Measurements from ENCODE around the gene KCNS3. TPM values are rescaled to one million over a fixed set of nuclear protein-coding genes. Genes with fewer than 3 reads are reported as not detected.

The KCNS3 gene
- total and polyA plus RNA-seq, 2 of the 13 experiments (the other 11 are each of a cell fraction or from before 2014, with no cell fraction given) = not detected

- TF ChIP-seq CERS6 (CRISPR knock-in tag; IDR thresholded peaks at IDR 0.05) = no peak
- no peak for TF ChIP-seq ZFAT (CRISPR knock-in tag; conservative IDR thresholded peaks at IDR 0.05)
- no peak for TF ChIP-seq NRL (CRISPR knock-in tag; IDR thresholded peaks at IDR 0.05; ENCODE audit: borderline replicate concordance)
- no peak for TF ChIP-seq GRHL1 (CRISPR knock-in tag; conservative IDR thresholded peaks at IDR 0.05)
- TF ChIP-seq ATF3 (CRISPR knock-in tag; IDR thresholded peaks at IDR 0.05) = no peak
- TF ChIP-seq BORCS8-MEF2B (CRISPR knock-in tag; IDR thresholded peaks at IDR 0.05) = 0 out of 2 replicates have a peak, but pooled peaks have one; percentile 28
- TF ChIP-seq ZSCAN21 (CRISPR knock-in tag; IDR thresholded peaks at IDR 0.05; ENCODE audit: borderline replicate concordance) = no peak
- 0 out of 2 replicates have a peak, but pooled peaks have one; percentile 30 for TF ChIP-seq ARNT2 (CRISPR knock-in tag; IDR thresholded peaks at IDR 0.05; ENCODE audit: low read depth)
- 0 out of 2 replicates have a peak, but pooled peaks have one; percentile 39 for TF ChIP-seq MTF2 (CRISPR knock-in tag; IDR thresholded peaks at IDR 0.05; ENCODE audit: borderline replicate concordance)
- no peak for TF ChIP-seq HOXA5 (CRISPR knock-in tag; IDR thresholded peaks at IDR 0.05)
- TF ChIP-seq YEATS4 (CRISPR knock-in tag; IDR thresholded peaks at IDR 0.05; ENCODE audit: borderline replicate concordance) = no peak
- no peak for TF ChIP-seq MZF1 (CRISPR knock-in tag; IDR thresholded peaks at IDR 0.05; ENCODE audit: borderline replicate concordance)
- no peak for TF ChIP-seq MTA3 (CRISPR knock-in tag; IDR thresholded peaks at IDR 0.05)
- TF ChIP-seq LBX2 (CRISPR knock-in tag; IDR thresholded peaks at IDR 0.05; ENCODE audit: borderline replicate concordance) = no peak
- peak; percentile 53 for TF ChIP-seq FOSL2 (CRISPR knock-in tag; IDR thresholded peaks at IDR 0.05)
- TF ChIP-seq ZNF160 (CRISPR knock-in tag; IDR thresholded peaks at IDR 0.05) = no peak
These were observed 26.5 kb upstream of the KCNS3 start (continued) for GRCh38 chr2:17851731-17852585.
